GM21526 (cell line): ENCODE results near the gene SHISA8.

Experiments used
- ATAC-seq: cut with Tn5 transposase; IDR thresholded peaks from one replicate; pipeline ENCODE4 v1.9.1; 2021; ENCODE audit warnings: moderate library complexity; ENCODE audit not compliant: unreplicated experiment, low FRiP score

Gene SHISA8

GRCh38 chr22:41934284-41935014 is 19.6 kb upstream of the SHISA8 start:
- ATAC-seq: no peak

GRCh38 chr22:41933411-41934177 is 18.7 kb upstream of the SHISA8 start:
- ATAC-seq: no peak

GRCh38 chr22:41932353-41932752 is 17.5 kb upstream of the SHISA8 start:
- no peak for ATAC-seq

- no peak for ATAC-seq
Observed at GRCh38 chr22:41931701-41932269, 16.9 kb upstream of the SHISA8 start.

- ATAC-seq: no peak
Observed at GRCh38 chr22:41929418-41929810, 14.5 kb upstream of the SHISA8 start.

- ATAC-seq: no peak
Observed at GRCh38 chr22:41928593-41929417, 13.9 kb upstream of the SHISA8 start.

- ATAC-seq: no peak
Observed at GRCh38 chr22:41927813-41928212, 12.9 kb upstream of the SHISA8 start.

GRCh38 chr22:41925783-41926460 is 11.0 kb upstream of the SHISA8 start:
- ATAC-seq: no peak

GRCh38 chr22:41923595-41924276 is 8.9 kb upstream of the SHISA8 start:
- ATAC-seq: no peak

GRCh38 chr22:41922940-41923594 is 8.2 kb upstream of the SHISA8 start:
- no peak for ATAC-seq

- ATAC-seq: no peak
Observed at GRCh38 chr22:41922328-41922727, 7.5 kb upstream of the SHISA8 start.

- ATAC-seq: no peak
Observed at GRCh38 chr22:41920271-41920976, 5.5 kb upstream of the SHISA8 start.

- ATAC-seq: peak; percentile 30
Observed at GRCh38 chr22:41919357-41920224, 4.7 kb upstream of the SHISA8 start.

- no peak for ATAC-seq
Observed at GRCh38 chr22:41917903-41918791, 3.3 kb upstream of the SHISA8 start.

- no peak for ATAC-seq
Observed at GRCh38 chr22:41917375-41917902, 2.6 kb upstream of the SHISA8 start.

- no peak for ATAC-seq
Observed at GRCh38 chr22:41916745-41917358, 2.0 kb upstream of the SHISA8 start.
